Measurements from ENCODE around the gene SOX4. TPM values are rescaled to one million over a fixed set of nuclear protein-coding genes. Genes with fewer than 3 reads are reported as not detected.
A peak's percentile ranks its signal among the peaks of the same experiment; 100 is the strongest.
"Not testable (repeated sequence)": the region's sequence is repeated elsewhere in the genome, so short reads cannot be mapped to it uniquely, and the experiment has no call there.

Gene SOX4
- polyA plus RNA-seq (2013, experiment 1 of 2) = 107 TPM
- 90.0 TPM for polyA plus RNA-seq (2013, experiment 2 of 2)

GRCh38 chr6:21593412-21593926 is at the start of gene SOX4:
Gene SOX4 (plus strand): TSS chr6:21593751. CDS start chr6:21594535, 784 bp downstream.
- H3K4me3 ChIP-seq (ENCODE audit: extremely low read depth, insufficient read depth, low read length, poor library complexity, severe bottlenecking) = peak within 1 kb of the TSS; percentile 96
- H3K9me3 ChIP-seq (ENCODE audit: control insufficient read depth, low read length) = no peaks in the 10 kb centered on the region
- peak within 1 kb of the TSS; percentile 90 for H3K27ac ChIP-seq (ENCODE audit: low read depth, low read length, severe bottlenecking)
- peaks cover 26% of the 10 kb centered on the region for H3K36me3 ChIP-seq (ENCODE audit: control insufficient read depth, insufficient read depth, low read length)
- H3K4me1 ChIP-seq (ENCODE audit: control insufficient read depth, insufficient read depth, low read length, poor library complexity, severe bottlenecking) = peaks cover 3% of the 10 kb centered on the region
- 0% methylated on average over 8 to 12 of the region's 19 CpGs for WGBS, 2 experiments (ENCODE audit: insufficient coverage in 2 of 2)

DNA sequence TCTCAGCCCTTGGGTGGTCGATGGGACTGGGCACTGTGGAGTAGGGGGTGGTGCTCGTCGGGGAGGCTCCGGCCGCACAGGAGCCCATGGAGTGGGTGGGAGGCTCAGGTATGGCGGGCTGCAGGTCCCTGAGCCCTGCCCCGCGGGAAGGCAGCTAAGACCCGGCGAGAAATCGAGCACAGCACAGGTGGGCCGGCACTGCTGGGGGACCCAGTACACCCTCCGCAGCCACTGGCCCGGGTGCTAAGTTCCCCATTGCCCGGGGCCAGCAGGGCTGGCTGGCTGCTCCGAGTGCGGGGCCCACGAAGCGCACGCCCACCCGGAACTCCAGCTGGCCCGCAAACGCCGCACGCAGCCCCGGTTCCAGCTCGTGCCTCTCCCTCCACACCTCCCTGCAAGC is 41.3 kb upstream of the SOX4 start:
- WGBS, 2 experiments (ENCODE audit: insufficient coverage in 2 of 2) = 90 to 100% methylated on average over 5 to 14 of the region's 27 CpGs
- H3K27ac ChIP-seq (ENCODE audit: low read depth, low read length, severe bottlenecking) = not testable (repeated sequence)

DNA sequence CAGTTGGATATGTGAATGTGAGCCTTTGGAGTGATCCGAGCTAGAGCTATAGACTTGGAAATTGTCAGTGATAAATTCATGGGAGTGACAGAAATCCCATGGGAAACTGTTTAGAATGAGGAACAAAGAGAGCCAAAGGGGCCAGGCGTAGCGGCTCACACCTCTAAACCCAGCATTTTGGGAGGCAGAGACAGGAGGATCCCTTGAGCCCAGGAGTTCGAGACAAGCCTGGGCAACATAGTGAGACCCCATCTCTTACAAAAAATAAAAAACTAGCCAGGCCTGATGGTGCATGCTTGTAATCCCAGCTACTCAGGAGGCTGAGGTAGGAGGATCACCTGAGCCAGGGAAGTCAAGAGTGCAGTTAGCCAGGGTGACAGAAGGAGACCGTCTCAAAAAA is 39.3 kb upstream of the SOX4 start:
- no peak overlapping the region for H3K27ac ChIP-seq (ENCODE audit: low read depth, low read length, severe bottlenecking)
- no peaks in the 10 kb centered on the region for H3K36me3 ChIP-seq (ENCODE audit: control insufficient read depth, insufficient read depth, low read length)
- H3K9me3 ChIP-seq (ENCODE audit: control insufficient read depth, low read length) = peaks cover 8% of the 10 kb centered on the region
- H3K4me1 ChIP-seq (ENCODE audit: control insufficient read depth, insufficient read depth, low read length, poor library complexity, severe bottlenecking) = no peaks in the 10 kb centered on the region
- H3K4me3 ChIP-seq (ENCODE audit: extremely low read depth, insufficient read depth, low read length, poor library complexity, severe bottlenecking) = no peak overlapping the region
- 93 to 94% methylated on average over 3 to 4 of the region's 5 CpGs for WGBS, 2 experiments (ENCODE audit: insufficient coverage in 2 of 2)

More for the DNA sequence above, 41.3 kb upstream of the SOX4 start:
- not testable (repeated sequence) for H3K4me1 ChIP-seq (ENCODE audit: control insufficient read depth, insufficient read depth, low read length, poor library complexity, severe bottlenecking); H3K4me3 ChIP-seq (ENCODE audit: extremely low read depth, insufficient read depth, low read length, poor library complexity, severe bottlenecking); H3K36me3 ChIP-seq (ENCODE audit: control insufficient read depth, insufficient read depth, low read length)
- peaks cover 13% of the 10 kb centered on the region for H3K9me3 ChIP-seq (ENCODE audit: control insufficient read depth, low read length)

DNA sequence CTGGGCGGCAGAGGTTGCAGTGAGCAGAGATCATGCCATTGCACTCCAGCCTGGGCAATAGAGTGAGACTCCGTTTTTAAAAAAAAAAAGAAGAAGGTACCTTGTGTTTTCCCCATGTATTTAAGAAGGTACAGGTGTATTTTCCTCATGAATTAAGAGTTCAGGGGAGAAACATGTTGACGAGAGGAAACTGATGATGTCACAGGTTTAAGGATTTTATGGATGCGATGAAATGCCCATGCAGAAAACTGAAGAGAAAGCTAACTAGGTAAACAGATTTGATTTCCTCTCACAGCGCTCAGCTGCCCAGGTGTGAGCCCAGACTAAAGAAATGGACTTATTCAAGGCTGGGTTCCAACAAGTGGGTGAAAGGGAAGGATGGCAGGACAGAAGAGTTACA is 38.4 kb upstream of the SOX4 start:
- Histone ChIP-seq H3K4me1 (ENCODE audit: control insufficient read depth, insufficient read depth, low read length, poor library complexity, severe bottlenecking) (no peaks in the 10 kb centered on the region), H3K4me3 (ENCODE audit: extremely low read depth, insufficient read depth, low read length, poor library complexity, severe bottlenecking) (no peak overlapping the region), H3K9me3 (ENCODE audit: control insufficient read depth, low read length) (peaks cover 4% of the 10 kb centered on the region), H3K36me3 (ENCODE audit: control insufficient read depth, insufficient read depth, low read length) (no peaks in the 10 kb centered on the region), H3K27ac (ENCODE audit: low read depth, low read length, severe bottlenecking) (no peak overlapping the region)
- 92 to 94% methylated on average over 5 of the region's 5 CpGs for WGBS, 2 experiments (ENCODE audit: insufficient coverage in 2 of 2)

DNA sequence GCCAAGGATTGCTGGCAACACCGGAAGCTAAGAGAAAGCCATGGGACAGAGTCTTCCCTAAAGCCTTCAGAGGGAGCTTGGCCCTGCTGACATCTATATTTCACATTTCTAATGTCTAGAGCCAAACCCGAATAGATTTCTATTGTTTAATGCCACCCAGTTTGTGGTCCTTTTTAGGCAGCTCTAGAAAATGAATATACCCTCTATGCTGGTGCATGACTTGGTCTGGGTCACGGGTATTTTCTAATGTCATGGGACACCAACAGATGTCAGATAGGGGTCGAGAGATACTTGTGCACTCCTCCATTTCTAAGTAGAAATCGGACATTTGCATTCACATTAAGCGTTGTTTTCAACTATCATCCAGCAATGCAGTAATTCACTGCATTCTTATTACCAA is 37.0 kb upstream of the SOX4 start:
- Histone ChIP-seq H3K36me3 (ENCODE audit: control insufficient read depth, insufficient read depth, low read length) (no peaks in the 10 kb centered on the region), H3K9me3 (ENCODE audit: control insufficient read depth, low read length) (no peaks in the 10 kb centered on the region), H3K27ac (ENCODE audit: low read depth, low read length, severe bottlenecking) (no peak overlapping the region), H3K4me1 (ENCODE audit: control insufficient read depth, insufficient read depth, low read length, poor library complexity, severe bottlenecking) (no peaks in the 10 kb centered on the region), H3K4me3 (ENCODE audit: extremely low read depth, insufficient read depth, low read length, poor library complexity, severe bottlenecking) (no peak overlapping the region)
- 92 to 95% methylated on average over 3 to 5 of the region's 6 CpGs for WGBS, 2 experiments (ENCODE audit: insufficient coverage in 2 of 2)

DNA sequence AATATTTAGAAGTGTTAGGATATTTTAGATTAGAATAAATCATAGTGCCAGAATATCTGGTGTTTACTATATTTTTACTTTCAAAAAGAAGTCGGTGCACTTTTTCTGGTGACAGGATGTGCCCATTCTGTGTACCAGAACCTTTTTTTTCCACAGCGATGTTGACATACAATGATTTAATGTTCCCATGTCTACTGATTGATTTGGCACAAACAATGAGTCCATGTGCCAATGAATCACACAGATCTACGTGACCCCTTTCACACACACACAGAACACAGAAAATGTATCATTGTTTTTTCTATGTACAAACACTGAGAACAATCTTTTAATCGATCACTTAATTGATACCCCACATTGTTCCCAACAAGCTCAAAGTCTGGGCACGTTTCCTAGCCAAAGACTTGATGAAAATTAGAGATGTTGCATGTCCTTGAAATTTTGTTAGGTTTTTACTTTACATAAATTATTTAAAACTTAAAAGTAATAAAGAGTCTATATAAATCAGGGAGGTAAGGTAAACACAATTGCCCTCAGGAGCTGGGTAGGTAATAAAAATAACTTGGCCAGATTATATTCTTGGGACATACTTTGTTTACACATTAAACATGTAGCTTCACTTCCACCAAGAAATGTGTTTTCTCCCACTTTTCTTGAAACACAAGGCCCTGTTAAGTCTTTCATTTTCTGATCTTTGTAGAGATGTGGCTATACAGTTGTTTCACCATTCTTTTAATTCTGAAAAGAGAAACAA is 36.4 kb upstream of the SOX4 start:
- WGBS, 2 experiments (ENCODE audit: insufficient coverage in 2 of 2) = 92 to 97% methylated on average over 3 to 4 of the region's 5 CpGs
- no peaks in the 10 kb centered on the region for H3K36me3 ChIP-seq (ENCODE audit: control insufficient read depth, insufficient read depth, low read length)
- no peak overlapping the region for H3K27ac ChIP-seq (ENCODE audit: low read depth, low read length, severe bottlenecking)
- no peak overlapping the region for H3K4me3 ChIP-seq (ENCODE audit: extremely low read depth, insufficient read depth, low read length, poor library complexity, severe bottlenecking)
- no peaks in the 10 kb centered on the region for H3K4me1 ChIP-seq (ENCODE audit: control insufficient read depth, insufficient read depth, low read length, poor library complexity, severe bottlenecking)
- H3K9me3 ChIP-seq (ENCODE audit: control insufficient read depth, low read length) = no peaks in the 10 kb centered on the region

DNA sequence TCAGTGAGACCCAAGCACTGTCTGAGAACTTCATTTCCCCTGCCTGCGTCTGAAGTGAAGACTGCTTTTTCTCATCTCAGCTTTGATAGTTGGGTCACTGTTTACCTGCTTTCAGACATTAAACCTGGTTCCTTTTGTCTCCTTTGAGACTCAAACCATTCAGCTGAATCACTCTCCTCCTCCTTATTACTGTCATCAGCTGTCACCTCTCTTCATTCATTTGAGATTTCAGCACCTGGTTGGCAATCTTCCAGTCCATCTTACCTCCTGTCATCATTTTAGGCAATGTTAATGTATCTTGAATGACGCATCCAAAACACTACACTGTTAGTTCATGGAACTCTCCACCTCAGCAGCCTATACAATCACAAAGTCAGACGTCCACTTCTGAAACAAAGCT is 34.3 kb upstream of the SOX4 start:
- no peak overlapping the region for H3K4me3 ChIP-seq (ENCODE audit: extremely low read depth, insufficient read depth, low read length, poor library complexity, severe bottlenecking)
- no peaks in the 10 kb centered on the region for H3K4me1 ChIP-seq (ENCODE audit: control insufficient read depth, insufficient read depth, low read length, poor library complexity, severe bottlenecking)
- H3K36me3 ChIP-seq (ENCODE audit: control insufficient read depth, insufficient read depth, low read length) = no peaks in the 10 kb centered on the region
- no peaks in the 10 kb centered on the region for H3K9me3 ChIP-seq (ENCODE audit: control insufficient read depth, low read length)
- 89 to 94% methylated on average over 3 of the region's 3 CpGs for WGBS, 2 experiments (ENCODE audit: insufficient coverage in 2 of 2)
- H3K27ac ChIP-seq (ENCODE audit: low read depth, low read length, severe bottlenecking) = no peak overlapping the region

- Histone ChIP-seq H3K36me3 (ENCODE audit: control insufficient read depth, insufficient read depth, low read length) (no peaks in the 10 kb centered on the region), H3K4me3 (ENCODE audit: extremely low read depth, insufficient read depth, low read length, poor library complexity, severe bottlenecking) (no peak overlapping the region), H3K9me3 (ENCODE audit: control insufficient read depth, low read length) (no peaks in the 10 kb centered on the region), H3K27ac (ENCODE audit: low read depth, low read length, severe bottlenecking) (no peak overlapping the region), H3K4me1 (ENCODE audit: control insufficient read depth, insufficient read depth, low read length, poor library complexity, severe bottlenecking) (no peaks in the 10 kb centered on the region)
- WGBS, 2 experiments (ENCODE audit: insufficient coverage in 2 of 2) = 78 to 88% methylated on average over 1 to 2 of the region's 2 CpGs
Measured at GRCh38 chr6:21560249-21560648, 33.3 kb upstream of the SOX4 start.

DNA sequence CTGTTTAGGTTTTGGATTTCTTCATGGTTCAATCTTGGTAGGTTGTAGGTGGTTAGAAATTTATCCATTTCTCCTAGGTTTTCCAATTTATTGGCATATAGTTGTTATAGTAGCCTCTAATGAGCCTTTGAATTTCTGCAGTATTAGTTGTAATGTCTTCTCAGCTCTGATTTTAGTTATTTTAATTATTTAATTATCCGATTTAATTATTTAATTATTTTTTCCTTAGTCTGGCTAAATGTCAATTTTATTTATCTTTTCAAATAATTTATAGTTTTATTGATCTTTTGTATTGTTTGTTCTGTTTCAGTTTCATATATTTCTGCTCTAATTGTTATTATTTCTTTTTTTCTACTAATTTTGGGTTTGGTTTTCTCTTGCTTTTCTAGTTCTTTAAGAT is 28.1 kb upstream of the SOX4 start:
- WGBS, 2 experiments (ENCODE audit: insufficient coverage in 2 of 2) = no CpG with 5 or more reads among the region's 1 CpG
- no peaks in the 10 kb centered on the region for H3K4me1 ChIP-seq (ENCODE audit: control insufficient read depth, insufficient read depth, low read length, poor library complexity, severe bottlenecking)
- no peak overlapping the region for H3K27ac ChIP-seq (ENCODE audit: low read depth, low read length, severe bottlenecking)
- no peaks in the 10 kb centered on the region for H3K36me3 ChIP-seq (ENCODE audit: control insufficient read depth, insufficient read depth, low read length)
- H3K9me3 ChIP-seq (ENCODE audit: control insufficient read depth, low read length) = no peaks in the 10 kb centered on the region
- no peak overlapping the region for H3K4me3 ChIP-seq (ENCODE audit: extremely low read depth, insufficient read depth, low read length, poor library complexity, severe bottlenecking)

DNA sequence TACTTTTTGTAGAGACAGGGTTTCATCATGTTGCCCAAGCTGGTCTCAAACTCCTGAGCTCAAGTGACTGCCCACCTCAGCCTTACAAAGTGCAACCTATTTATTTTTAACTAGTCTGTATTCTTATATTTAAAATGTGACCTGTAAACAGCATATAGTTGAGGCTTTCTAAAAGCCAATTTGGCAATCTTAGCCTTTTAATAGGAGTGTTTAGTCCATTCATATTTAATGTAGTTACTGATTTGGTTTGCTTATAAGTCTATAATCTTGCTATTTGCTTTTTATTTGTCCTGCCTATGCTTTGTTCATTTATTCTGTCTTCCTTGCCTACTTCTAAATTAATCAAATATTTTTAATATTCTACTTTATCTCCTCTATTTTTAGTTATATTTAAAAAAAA is 15.0 kb upstream of the SOX4 start:
- no peak overlapping the region for H3K4me3 ChIP-seq (ENCODE audit: extremely low read depth, insufficient read depth, low read length, poor library complexity, severe bottlenecking)
- H3K36me3 ChIP-seq (ENCODE audit: control insufficient read depth, insufficient read depth, low read length) = no peaks in the 10 kb centered on the region
- no peak overlapping the region for H3K27ac ChIP-seq (ENCODE audit: low read depth, low read length, severe bottlenecking)
- no peaks in the 10 kb centered on the region for H3K4me1 ChIP-seq (ENCODE audit: control insufficient read depth, insufficient read depth, low read length, poor library complexity, severe bottlenecking)
- peaks cover 12% of the 10 kb centered on the region for H3K9me3 ChIP-seq (ENCODE audit: control insufficient read depth, low read length)

DNA sequence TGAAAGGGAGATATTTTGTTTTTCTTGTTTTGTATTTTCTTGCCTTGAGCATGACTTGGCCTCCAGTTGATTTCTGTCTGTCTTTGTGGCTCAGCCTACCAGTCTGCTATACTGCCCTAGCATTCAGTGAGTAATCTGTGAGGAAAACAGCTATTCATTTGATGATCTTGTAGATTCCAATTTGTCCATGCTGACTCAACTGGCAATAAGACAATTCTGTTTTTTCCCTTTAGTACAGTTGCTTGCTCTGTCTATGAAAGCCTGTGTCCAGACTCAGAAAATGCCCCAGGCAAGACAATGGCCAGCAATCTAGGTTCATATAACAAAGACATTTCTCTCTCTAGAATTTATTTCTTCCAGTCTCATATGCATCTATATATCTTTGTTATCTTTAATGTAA is 10.9 kb upstream of the SOX4 start:
- Histone ChIP-seq H3K36me3 (ENCODE audit: control insufficient read depth, insufficient read depth, low read length) (no peaks in the 10 kb centered on the region), H3K27ac (ENCODE audit: low read depth, low read length, severe bottlenecking) (no peak overlapping the region), H3K9me3 (ENCODE audit: control insufficient read depth, low read length) (peaks cover 12% of the 10 kb centered on the region), H3K4me3 (ENCODE audit: extremely low read depth, insufficient read depth, low read length, poor library complexity, severe bottlenecking) (no peak overlapping the region), H3K4me1 (ENCODE audit: control insufficient read depth, insufficient read depth, low read length, poor library complexity, severe bottlenecking) (no peaks in the 10 kb centered on the region)
